H1 (cell line): ENCODE measurements around the gene FGFBP1. TPM values are rescaled to one million over a fixed set of nuclear protein-coding genes. Genes with fewer than 3 reads are reported as not detected.

Source experiments
- CTCF ChIA-PET: fragments of 300-600 bp; sonication (Branson Sonifier 250); formaldehyde crosslinking; loops from one replicate; lab custom pipeline; 2021; ENCODE audit not compliant: partially characterized antibody; lab: Charles Lee
- POLR2A ChIA-PET: fragments of 300-600 bp; sonication (Branson Sonifier 250); formaldehyde crosslinking; loops from one replicate; lab custom pipeline; 2021; ENCODE audit warnings: inconsistent platforms; ENCODE audit not compliant: partially characterized antibody; lab: Charles Lee
- DNase-seq, 2 experiments: peaks; one replicate each; pipeline versions ENCODE4 v3.0.0 to v3.0.0-alpha.2; 2010 to 2022; ENCODE audit warnings: low spot score in 2 of 2, low read depth in 1 of 2, mixed read lengths in 1 of 2
- FAIRE-seq: peaks from 2 replicates; lab custom pipeline; 2011; peaks lifted over from hg19 to GRCh38; lab: Jason Lieb, UNC
- H2AFZ ChIP-seq: 2 replicates; pipeline ENCODE4 v1.8.1; 2012; ENCODE audit warnings: low read length, inconsistent platforms
- H2AK5ac ChIP-seq: 2 replicates; pipeline ENCODE4 v1.6.1; 2013; ENCODE audit warnings: low read depth, low read length
- H2BK120ac ChIP-seq: replicated peaks from 2 replicates; pipeline ENCODE3; 2013; ENCODE audit warnings: low read depth, low read length, inconsistent platforms
- H2BK12ac ChIP-seq: 2 replicates; pipeline ENCODE4 v1.6.1; 2013; ENCODE audit warnings: low read depth, low read length
- H2BK15ac ChIP-seq: 2 replicates; pipeline ENCODE4 v1.6.1; 2013; ENCODE audit warnings: low read length
- H2BK20ac ChIP-seq: 2 replicates; pipeline ENCODE4 v1.6.1; 2013; ENCODE audit warnings: low read length
- H2BK5ac ChIP-seq: 2 replicates; pipeline ENCODE4 v1.6.1; 2013; ENCODE audit warnings: low read depth, low read length
- H3K14ac ChIP-seq: 2 replicates; pipeline ENCODE4 v1.6.1; 2013; ENCODE audit warnings: inconsistent platforms; ENCODE audit not compliant: insufficient read length
- H3K18ac ChIP-seq: 2 replicates; pipeline ENCODE4 v1.6.1; 2013; ENCODE audit warnings: low read length; ENCODE audit errors: extremely low read depth
- H3K23ac ChIP-seq: 2 replicates; pipeline ENCODE4 v1.6.1; 2013; ENCODE audit warnings: inconsistent platforms; ENCODE audit not compliant: insufficient read length
- H3K23me2 ChIP-seq: 2 replicates; pipeline ENCODE4 v1.6.1; 2013; ENCODE audit warnings: low read depth, low read length
- H3K27ac ChIP-seq: 2 replicates; pipeline ENCODE4 v1.6.1; 2011; ENCODE audit warnings: low read depth, low read length, inconsistent platforms
- H3K27me3 ChIP-seq, 4 experiments: replicated peaks in 1 of 4; 1 replicate in 1 of 4; 2 replicates in 3 of 4; pipeline versions ENCODE4 v1.6.1 to v1.8.1; 2011 to 2013; ENCODE audit warnings: low read length in 3 of 4, mild to moderate bottlenecking in 3 of 4, inconsistent platforms in 2 of 4, mixed read lengths in 2 of 4, moderate library complexity in 1 of 4; ENCODE audit not compliant: control insufficient read depth in 3 of 4, insufficient read depth in 3 of 4; ENCODE audit errors: extremely low read depth in 1 of 4
- H3K36me3 ChIP-seq, 4 experiments: 2 replicates each; pipeline versions ENCODE4 v1.6.1 to v1.8.1; 2011 to 2013; ENCODE audit warnings: mild to moderate bottlenecking in 4 of 4, low read length in 3 of 4, moderate library complexity in 2 of 4, control low read depth in 1 of 4, inconsistent platforms in 1 of 4; ENCODE audit not compliant: insufficient read depth in 4 of 4, control insufficient read depth in 2 of 4
- H3K4ac ChIP-seq: replicated peaks from 2 replicates; pipeline ENCODE3; 2013; ENCODE audit warnings: low read length, low read depth, mixed read lengths, inconsistent platforms; ENCODE audit not compliant: insufficient read length
- H3K4me1 ChIP-seq, 4 experiments: replicated peaks in 1 of 4; 1 replicate in 1 of 4; 2 replicates in 3 of 4; pipeline versions ENCODE4 v1.6.1 to v1.8.1; 2011 to 2013; ENCODE audit warnings: low read length in 3 of 4, inconsistent platforms in 2 of 4, mixed read lengths in 1 of 4; ENCODE audit not compliant: insufficient read depth in 4 of 4, control insufficient read depth in 3 of 4
- H3K4me2 ChIP-seq, 2 experiments: 2 replicates each; pipeline versions ENCODE4 v1.6.1 to v1.8.1; 2011 to 2013; ENCODE audit warnings: low read depth in 2 of 2, low read length in 2 of 2, control low read depth in 1 of 2, inconsistent platforms in 1 of 2, mild to moderate bottlenecking in 1 of 2; ENCODE audit not compliant: insufficient read depth in 1 of 2
- H3K4me3 ChIP-seq, 4 experiments: fragments of 200-600, 300-600 bp in 1 of 4; sonication (generic), shearing (Covaris generic), sonication (Bioruptor Twin) in 1 of 4; 2 replicates each; pipeline versions ENCODE4 v1.5.1 to v1.8.1; 2011 to 2016; ENCODE audit warnings: low read length in 4 of 4, low read depth in 3 of 4, control low read depth in 2 of 4, inconsistent platforms in 2 of 4, mild to moderate bottlenecking in 2 of 4, mixed read lengths in 1 of 4, moderate library complexity in 1 of 4; ENCODE audit not compliant: insufficient read depth in 2 of 4; ENCODE audit errors: extremely low read depth in 1 of 4
- H3K56ac ChIP-seq: replicated peaks from 2 replicates; pipeline ENCODE3; 2013; ENCODE audit warnings: low read depth, mild to moderate bottlenecking, mixed read lengths, low read length, inconsistent platforms; ENCODE audit not compliant: insufficient read length
- H3K79me1 ChIP-seq: 2 replicates; pipeline ENCODE4 v1.6.1; 2013; ENCODE audit warnings: low read depth, low read length, control low read depth
- H3K79me2 ChIP-seq, 2 experiments: 2 replicates each; pipeline versions ENCODE4 v1.6.1 to v1.8.1; 2012 to 2013; ENCODE audit warnings: low read length in 2 of 2, mild to moderate bottlenecking in 2 of 2, inconsistent platforms in 1 of 2; ENCODE audit not compliant: insufficient read depth in 2 of 2, control insufficient read depth in 1 of 2
- H3K9ac ChIP-seq, 4 experiments: replicated peaks in 1 of 4; 1 replicate in 1 of 4; 2 replicates in 3 of 4; pipeline versions ENCODE4 v1.6.1 to v1.8.1; 2011 to 2013; ENCODE audit warnings: low read depth in 3 of 4, low read length in 3 of 4, control low read depth in 2 of 4, mild to moderate bottlenecking in 2 of 4, moderate library complexity in 2 of 4, inconsistent platforms in 1 of 4; ENCODE audit errors: extremely low read depth in 1 of 4
- H3K9me3 ChIP-seq, 2 experiments: 2 replicates each; pipeline versions ENCODE4 v1.6.1 to v1.8.1; 2012 to 2013; ENCODE audit warnings: mild to moderate bottlenecking in 2 of 2, moderate library complexity in 2 of 2, control low read depth in 1 of 2, inconsistent platforms in 1 of 2, low read depth in 1 of 2, low read length in 1 of 2, mixed read lengths in 1 of 2; ENCODE audit not compliant: insufficient read depth in 2 of 2
- H4K20me1 ChIP-seq, 2 experiments: replicated peaks in 1 of 2; 2 replicates each; pipeline versions ENCODE3 to v1.8.1; 2011 to 2013; ENCODE audit warnings: inconsistent platforms in 2 of 2, low read length in 2 of 2, mild to moderate bottlenecking in 1 of 2; ENCODE audit not compliant: insufficient read depth in 2 of 2, control insufficient read depth in 1 of 2
- H4K5ac ChIP-seq: 2 replicates; pipeline ENCODE4 v1.6.1; 2013; ENCODE audit warnings: low read length, low read depth, mixed read lengths, inconsistent platforms; ENCODE audit not compliant: insufficient read length
- H4K8ac ChIP-seq: 2 replicates; pipeline ENCODE4 v1.8.0; 2013; ENCODE audit warnings: mild to moderate bottlenecking, moderate library complexity, low read length, inconsistent platforms; ENCODE audit not compliant: insufficient read depth; ENCODE audit errors: extremely low read depth
- H4K91ac ChIP-seq: replicated peaks from 2 replicates; pipeline ENCODE3; 2013; ENCODE audit warnings: low read length, mixed read lengths, inconsistent platforms; ENCODE audit not compliant: insufficient read length
- CBX5 ChIP-seq: fragments of 300-800, 300-1000 bp; sonication (generic); IDR thresholded peaks from 2 replicates; pipeline ENCODE4 v1.7.1; 2016; ENCODE audit warnings: antibody characterized with exemption, low read length, low read depth
- CBX8 ChIP-seq: fragments of 300-800, 300-1000 bp; sonication (generic); IDR thresholded peaks from 2 replicates; pipeline ENCODE4 v1.7.1; 2016; ENCODE audit warnings: low read depth, low read length, borderline replicate concordance
- EGR1 ChIP-seq: IDR thresholded peaks from 2 replicates; pipeline ENCODE4 v1.6.1; 2011; ENCODE audit warnings: low read depth, low read length, borderline replicate concordance
- EZH2 ChIP-seq: fragments of 200-600 bp; sonication (generic); IDR thresholded peaks from 2 replicates; pipeline ENCODE4 v1.7.1; 2012; ENCODE audit warnings: low read depth, mild to moderate bottlenecking, moderate library complexity, low read length, inconsistent platforms; ENCODE audit not compliant: severe bottlenecking
- GTF2F1 ChIP-seq: IDR thresholded peaks from 2 replicates; pipeline ENCODE4 v1.6.1; 2012; ENCODE audit warnings: low read depth, low read length, improper control_type of control experiment, borderline replicate concordance
- KDM4A ChIP-seq: IDR thresholded peaks from one replicate; pipeline ENCODE4 v1.7.1; 2012; ENCODE audit warnings: low read depth, mild to moderate bottlenecking, moderate library complexity, low read length, inconsistent platforms; ENCODE audit not compliant: severe bottlenecking
- POLR2AphosphoS5 ChIP-seq: IDR thresholded peaks from 2 replicates; pipeline ENCODE4 v1.6.1; 2011; ENCODE audit warnings: low read depth, low read length
- SIX5 ChIP-seq: IDR thresholded peaks from 2 replicates; pipeline ENCODE4 v1.6.1; 2011; ENCODE audit warnings: mild to moderate bottlenecking, low read depth, low read length
- SRF ChIP-seq: IDR thresholded peaks from 2 replicates; pipeline ENCODE4 v1.6.1; 2011; ENCODE audit warnings: mild to moderate bottlenecking, low read depth, low read length, moderate library complexity
- TBP ChIP-seq: IDR thresholded peaks from 2 replicates; pipeline ENCODE4 v1.6.1; 2011; ENCODE audit warnings: low read depth, low read length, improper control_type of control experiment
- TEAD4 ChIP-seq: IDR thresholded peaks from 2 replicates; pipeline ENCODE4 v1.6.1; 2012; ENCODE audit warnings: low read depth, low read length, inconsistent platforms, mixed read lengths
- WGBS, 2 experiments: shearing (Covaris generic) in 1 of 2; methylation state at CpG; one replicate each; pipeline versions ENCODE4 v1.1.6 to v1.1.7; 2013 to 2015; ENCODE audit warnings: low lambda C conversion rate in 2 of 2, mixed read lengths in 2 of 2, inconsistent platforms in 1 of 2, low coverage in 1 of 2, missing lambda C conversion rate in 1 of 2; ENCODE audit not compliant: insufficient replicate concordance in 2 of 2, insufficient coverage in 1 of 2, insufficient read length in 1 of 2; ENCODE audit errors: extremely low coverage in 1 of 2, missing lambda C conversion rate in 1 of 2; 5-methylcytosine and 5-hydroxymethylcytosine counted together
- polyA plus RNA-seq, 7 experiments: library from polyadenylated mRNA; depleted of rRNA in 3 of 7; stranded (reverse) in 5 of 7; unstranded in 2 of 7; fragments of >200 nt in 5 of 7; fragments of 200-250 nt in 2 of 7; gene quantifications; 1 replicate in 5 of 7; 2 replicates in 1 of 7; 4 replicates in 1 of 7; pipeline versions ENCODE4 v1.2.1 to v1.2.3, GENCODE V29; 2011 to 2013; ENCODE audit warnings: missing spikeins in 2 of 7, mixed read lengths in 2 of 7
- total RNA-seq: library from RNA; stranded (reverse); fragmentation: NEBNext Ultra II Directional; extraction: Animal tissue kit (Norgen Biotek cat#: 25700); gene quantifications from 2 replicates; pipeline ENCODE4 v1.2.1, GENCODE V29; 2021
- TF ChIP-seq, protein P1 (sequence below): IDR thresholded peaks from 2 replicates; pipeline ENCODE4 v1.6.1; 2011; ENCODE audit warnings: low read length, improper control_type of control experiment

The FGFBP1 gene
- total and polyA plus RNA-seq, 2 of the 8 experiments (the other 6 are each of a cell fraction or from before 2014, with no cell fraction given), result 0.17 to 0.20 TPM

DNA sequence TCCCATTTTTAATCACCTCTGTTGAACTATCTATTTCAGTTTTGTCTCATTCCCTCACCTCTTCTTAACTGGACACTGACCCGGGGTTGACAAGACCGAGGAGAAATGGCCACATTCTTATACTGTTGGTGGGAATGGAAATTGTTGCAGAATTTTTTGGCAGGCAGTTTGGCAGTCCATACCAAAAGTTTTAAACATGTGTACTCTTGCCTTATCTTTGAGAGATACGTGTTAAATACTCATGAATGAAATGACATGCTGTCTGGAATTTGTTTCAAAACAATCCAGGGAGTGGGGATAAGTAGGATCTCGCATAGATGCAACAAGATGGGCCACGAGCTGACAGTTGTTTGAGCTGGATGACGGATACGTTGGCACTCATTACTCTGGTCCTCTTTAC lies 12.1 kb downstream of the FGFBP1 start:
- no peaks in the 10 kb centered on the region for H3K23me2 ChIP-seq
- no peak for FAIRE-seq
- no peak overlapping the region for H3K23ac ChIP-seq
- no peak overlapping the region for H3K14ac ChIP-seq
- WGBS, 2 experiments, result 96% methylated on average over 7 of the region's 7 CpGs; no CpG with 5 or more reads in 1 of the 2 experiments
- no peak overlapping the region for H2AK5ac ChIP-seq
- no peak overlapping the region for H2BK120ac ChIP-seq
- H4K20me1 ChIP-seq, result no peaks in the 10 kb centered on the region
- H3K9ac ChIP-seq, result no peak overlapping the region
- H2BK12ac ChIP-seq, result no peak overlapping the region
- no peak overlapping the region for H2BK15ac ChIP-seq
- CTCF ChIA-PET, result interaction anchor here (0.9 to 7.3 kb wide), 2 partner anchors 13 to 44 kb away, joined by 3 to 40 read pairs; no protein-coding TSS in a partner anchor
- no peak overlapping the region for H3K4me3 ChIP-seq
- H2BK5ac ChIP-seq, result no peak overlapping the region
- H4K5ac ChIP-seq, result no peak overlapping the region
- H3K4ac ChIP-seq, result no peak overlapping the region
- H3K18ac ChIP-seq, result no peak overlapping the region
- POLR2A ChIA-PET, result no interaction called here
- H3K27me3 ChIP-seq, result no peaks in the 10 kb centered on the region
- H2BK20ac ChIP-seq, result no peak overlapping the region
- no peaks in the 10 kb centered on the region for H3K79me1 ChIP-seq
- H4K8ac ChIP-seq, result no peak overlapping the region
- no peak for TF ChIP-seq SRF
- no peak for TF ChIP-seq EGR1
- TF ChIP-seq GTF2F1, result no peak
- TF ChIP-seq, protein P1, sequence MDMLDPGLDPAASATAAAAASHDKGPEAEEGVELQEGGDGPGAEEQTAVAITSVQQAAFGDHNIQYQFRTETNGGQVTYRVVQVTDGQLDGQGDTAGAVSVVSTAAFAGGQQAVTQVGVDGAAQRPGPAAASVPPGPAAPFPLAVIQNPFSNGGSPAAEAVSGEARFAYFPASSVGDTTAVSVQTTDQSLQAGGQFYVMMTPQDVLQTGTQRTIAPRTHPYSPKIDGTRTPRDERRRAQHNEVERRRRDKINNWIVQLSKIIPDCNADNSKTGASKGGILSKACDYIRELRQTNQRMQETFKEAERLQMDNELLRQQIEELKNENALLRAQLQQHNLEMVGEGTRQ, result no peak
- no peak for TF ChIP-seq TEAD4
- no peak for TF ChIP-seq CBX8
- TF ChIP-seq TBP, result no peak
- no peak for TF ChIP-seq SIX5
- no peak for TF ChIP-seq CBX5
- no peak for TF ChIP-seq EZH2
- TF ChIP-seq POLR2AphosphoS5, result no peak
- TF ChIP-seq KDM4A, result no peak
- no peak overlapping the region for H3K4me2 ChIP-seq
- H3K27ac ChIP-seq, result no peak overlapping the region
- no peak overlapping the region for H4K91ac ChIP-seq
- H3K9me3 ChIP-seq, result no peaks in the 10 kb centered on the region
- H3K36me3 ChIP-seq, result no peaks in the 10 kb centered on the region
- H3K79me2 ChIP-seq, result no peaks in the 10 kb centered on the region
- DNase-seq, result no peak
- no peaks in the 10 kb centered on the region for H3K4me1 ChIP-seq
- no peak overlapping the region for H2AFZ ChIP-seq
- H3K56ac ChIP-seq, result no peak overlapping the region
